Iris pigment epithelial cell (primary cell): ENCODE data around the gene IFNL3.

Source experiments
- DNase-seq: peaks from one replicate; pipeline ENCODE4 v3.0.0-alpha.2; 2011; ENCODE audit warnings: low read depth

Gene IFNL3

GRCh38 chr19:39193803-39194202, 51.0 kb downstream of the IFNL3 start:
- DNase-seq = no peak
